IPS-11a (cell line): ENCODE results near the gene SUSD6.

Experiments used
- H3K4me3 ChIP-seq: one replicate; pipeline ENCODE4 v1.5.1; 2013; ENCODE audit warnings: low read depth, low read length, control low read depth

The SUSD6 gene

GRCh38 chr14:69611172-69612013 lies at the start of gene SUSD6:
Gene SUSD6 (plus strand): TSS chr14:69611596. CDS start chr14:69658593, 46,997 bp downstream.
- H3K4me3 ChIP-seq = peak within 1 kb of the TSS; percentile 60

GRCh38 chr14:69561893-69562292 lies 49.5 kb upstream of the SUSD6 start:
- H3K4me3 ChIP-seq = no peak overlapping the region

- no peak overlapping the region for H3K4me3 ChIP-seq
Observed at GRCh38 chr14:69567563-69567962, 43.8 kb upstream of the SUSD6 start.

- no peak overlapping the region for H3K4me3 ChIP-seq
Observed at GRCh38 chr14:69569859-69570258, 41.5 kb upstream of the SUSD6 start.

GRCh38 chr14:69570836-69571330 lies 40.5 kb upstream of the SUSD6 start:
- H3K4me3 ChIP-seq = no peak overlapping the region

GRCh38 chr14:69571449-69572029 lies 39.9 kb upstream of the SUSD6 start:
- H3K4me3 ChIP-seq = no peak overlapping the region

- peak overlapping the region; percentile 8 for H3K4me3 ChIP-seq
Observed at GRCh38 chr14:69572030-69572840, 39.2 kb upstream of the SUSD6 start.

- no peak overlapping the region for H3K4me3 ChIP-seq
Observed at GRCh38 chr14:69572841-69573135, 38.6 kb upstream of the SUSD6 start.

- no peak overlapping the region for H3K4me3 ChIP-seq
Observed at GRCh38 chr14:69573205-69573830, 38.1 kb upstream of the SUSD6 start.

- peak overlapping the region; percentile 1 for H3K4me3 ChIP-seq
Observed at GRCh38 chr14:69573831-69574262, 37.5 kb upstream of the SUSD6 start.

- H3K4me3 ChIP-seq = peak within 1 kb of the TSS; percentile 37
Observed at GRCh38 chr14:69574263-69574953, 37.0 kb upstream of the SUSD6 start, which contains the start of gene CCDC177. Gene CCDC177 (minus strand): TSS chr14:69574871. CDS start chr14:69573622, 1,249 bp downstream.

GRCh38 chr14:69574954-69575295 lies 36.5 kb upstream of the SUSD6 start:
- no peak overlapping the region for H3K4me3 ChIP-seq

GRCh38 chr14:69579476-69579875 lies 31.9 kb upstream of the SUSD6 start:
- H3K4me3 ChIP-seq = no peak overlapping the region

GRCh38 chr14:69580009-69580577 lies 31.3 kb upstream of the SUSD6 start:
- H3K4me3 ChIP-seq = no peak overlapping the region

GRCh38 chr14:69581316-69581935 lies 30.0 kb upstream of the SUSD6 start:
- H3K4me3 ChIP-seq = no peak overlapping the region

- H3K4me3 ChIP-seq = no peak overlapping the region
Observed at GRCh38 chr14:69582212-69582611, 29.2 kb upstream of the SUSD6 start.

- H3K4me3 ChIP-seq = no peak overlapping the region
Observed at GRCh38 chr14:69582829-69583228, 28.6 kb upstream of the SUSD6 start.

GRCh38 chr14:69584389-69584788 lies 27.0 kb upstream of the SUSD6 start:
- no peak overlapping the region for H3K4me3 ChIP-seq

- H3K4me3 ChIP-seq = no peak overlapping the region
Observed at GRCh38 chr14:69586404-69586803, 25.0 kb upstream of the SUSD6 start.

GRCh38 chr14:69587389-69587788 lies 24.0 kb upstream of the SUSD6 start:
- H3K4me3 ChIP-seq = no peak overlapping the region
